K562 (cell line): ENCODE data around the gene OR2S2. TPM values are rescaled to one million over a fixed set of nuclear protein-coding genes. Genes with fewer than 3 reads are reported as not detected.
"Not testable (repeated sequence)": the region's sequence is repeated elsewhere in the genome, so short reads cannot be mapped to it uniquely, and the experiment has no call there.

Source experiments
- ATAC-seq: fragments of 200-7000 bp; cut with Tn5 transposase; 3 replicates; pipeline ENCODE4 v1.9.1; 2020; ENCODE audit warnings: moderate library complexity
- BruUV-seq: library from RNA; stranded (reverse); fragments of 400-500 nt; replicated peaks from 2 replicates; lab custom pipeline; 2021; lab: Mats Ljungman, UMichigan
- CTCF ChIA-PET: fragments of 300-600 bp; formaldehyde crosslinking; extraction: SDS; loops from one replicate; lab custom pipeline; 2021; ENCODE audit warnings: low intra/inter-chr PET ratio; lab: Yijun Ruan, JAX
- POLR2A ChIA-PET: fragments of 300-600, 350-650 bp; sonication (Branson Sonifier 250); formaldehyde crosslinking; extraction: SDS; loops from one replicate; lab custom pipeline; 2021; ENCODE audit warnings: antibody characterized with exemption, inconsistent platforms; lab: Yijun Ruan, JAX
- DNase-seq, 4 experiments: peaks; one replicate each; pipeline versions ENCODE4 v3.0.0 to v3.0.0-alpha.2; 2011 to 2018; ENCODE audit warnings: low spot score in 3 of 4, mixed read lengths in 3 of 4; ENCODE audit errors: extremely low read depth in 1 of 4
- FAIRE-seq: peaks from 2 replicates; lab custom pipeline; 2011; peaks lifted over from hg19 to GRCh38; lab: Jason Lieb, UNC
- H2AFZ ChIP-seq: 2 replicates; pipeline ENCODE4 v1.6.0; 2011; ENCODE audit warnings: low read depth, low read length, control low read depth, inconsistent platforms
- H3K27ac ChIP-seq: fragments of 200-600 bp; 3 replicates; pipeline ENCODE4 v1.8.0; 2011; ENCODE audit warnings: low read depth, mild to moderate bottlenecking, control low read depth, inconsistent platforms, low read length, moderate library complexity, mixed read lengths; ENCODE audit errors: extremely low read depth
- H3K27me3 ChIP-seq, 2 experiments: fragments of 300-600 bp in 1 of 2; 2 replicates in 1 of 2; 3 replicates in 1 of 2; pipeline versions ENCODE4 v1.6.0 to v1.8.0; 2011; ENCODE audit warnings: inconsistent platforms in 2 of 2, low read length in 2 of 2, mild to moderate bottlenecking in 1 of 2, mixed read lengths in 1 of 2, moderate library complexity in 1 of 2; ENCODE audit not compliant: control insufficient read depth in 2 of 2, insufficient read depth in 2 of 2
- H3K36me3 ChIP-seq: fragments of 300-600 bp; 3 replicates; pipeline ENCODE4 v1.8.0; 2011; ENCODE audit warnings: mild to moderate bottlenecking, low read length, inconsistent platforms; ENCODE audit not compliant: control insufficient read depth, insufficient read depth
- H3K4me1 ChIP-seq, 2 experiments: fragments of 200-600 bp in 1 of 2; replicated peaks in 1 of 2; 2 replicates in 1 of 2; 3 replicates in 1 of 2; pipeline versions ENCODE4 v1.5.1 to v1.8.0; 2011; ENCODE audit warnings: inconsistent platforms in 2 of 2, low read length in 2 of 2, mild to moderate bottlenecking in 1 of 2, mixed read lengths in 1 of 2, moderate library complexity in 1 of 2; ENCODE audit not compliant: control insufficient read depth in 2 of 2, insufficient read depth in 2 of 2
- H3K4me2 ChIP-seq: 2 replicates; pipeline ENCODE4 v1.6.1; 2011; ENCODE audit warnings: low read length, control low read depth, inconsistent platforms, mixed read lengths; ENCODE audit not compliant: insufficient read depth
- H3K4me3 ChIP-seq: fragments of 200-600 bp; sonication (generic), shearing (Covaris generic); 2 replicates; pipeline ENCODE4 v1.5.1; 2016; ENCODE audit warnings: control low read depth, inconsistent platforms
- H3K79me2 ChIP-seq: fragments of 200-600 bp; 3 replicates; pipeline ENCODE4 v1.8.0; 2011; ENCODE audit warnings: low read length, inconsistent platforms; ENCODE audit not compliant: control insufficient read depth, insufficient read depth
- H3K9ac ChIP-seq, 2 experiments: 2 replicates each; pipeline versions ENCODE4 v1.6.0 to v1.6.1; 2011; ENCODE audit warnings: low read depth in 2 of 2, low read length in 2 of 2, control low read depth in 1 of 2, inconsistent platforms in 1 of 2, mild to moderate bottlenecking in 1 of 2, mixed read lengths in 1 of 2; ENCODE audit not compliant: insufficient read depth in 1 of 2
- H3K9me1 ChIP-seq: one replicate; pipeline ENCODE4 v1.6.0; 2011; ENCODE audit warnings: inconsistent platforms, mild to moderate bottlenecking, low read length, moderate library complexity; ENCODE audit not compliant: control insufficient read depth, insufficient read depth
- H3K9me3 ChIP-seq: replicated peaks from 2 replicates; pipeline ENCODE4 v1.5.1; 2011; ENCODE audit warnings: low read depth, low read length, inconsistent platforms; ENCODE audit not compliant: control insufficient read depth, insufficient read depth
- H4K20me1 ChIP-seq: replicated peaks from 2 replicates; pipeline ENCODE4 v1.6.1; 2011; ENCODE audit warnings: low read length, inconsistent platforms, mixed read lengths; ENCODE audit not compliant: control insufficient read depth, insufficient read depth
- CEBPG ChIP-seq, 3 experiments: fragments of 200-800 bp in 1 of 3; sonication (Bioruptor generic) in 1 of 3; sonication (generic) in 1 of 3; formaldehyde crosslinking in 1 of 3; IDR thresholded peaks in 2 of 3; conservative IDR thresholded peaks in 1 of 3; 2 replicates each; pipeline versions ENCODE4 v1.6.1 to v1.8.0; 2016 to 2022; ENCODE audit warnings: missing compliant biosample characterization in 2 of 3, missing genetic modification characterization in 2 of 3, mild to moderate bottlenecking in 1 of 3, missing genetic modification reagents in 1 of 3
- TRIM24 ChIP-seq, 2 experiments: fragments of 450-650 bp; IDR thresholded peaks; 2 replicates each; pipeline ENCODE4 v1.6.1; 2016
- WGBS: fragments of 100-300 bp; shearing (Covaris generic); methylation state at CpG from one replicate; pipeline ENCODE4 v1.1.6; 2016; ENCODE audit warnings: low coverage, mixed read lengths; ENCODE audit not compliant: insufficient coverage; ENCODE audit errors: missing lambda C conversion rate; 5-methylcytosine and 5-hydroxymethylcytosine counted together
- in situ Hi-C: fragments of 300-500 bp; cut with MboI; formaldehyde crosslinking; loops from 4 replicates; pipeline ENCODE4 v1.15.0; 2018; ENCODE audit warnings: inconsistent platforms, mixed read lengths
- intact Hi-C: fragments of 100-400 bp; cut with micrococcal nuclease; formaldehyde crosslinking; loops from 2 replicates; pipeline ENCODE4 v1.14.2; 2022
- polyA plus RNA-seq, 8 experiments: library from polyadenylated mRNA; depleted of rRNA in 4 of 8; stranded (reverse) in 5 of 8; unstranded in 3 of 8; fragments of >200 nt; fragmentation: Nextera tagmentation in 2 of 8; fragmentation: Illumina TruSeq in 1 of 8; extraction: Ambion mirVana in 2 of 8; extraction: Trizol in 1 of 8; gene quantifications; 2 replicates each; pipeline versions ENCODE4 v1.2.1 to v1.2.3, GENCODE V29; 2011 to 2014; ENCODE audit warnings: inconsistent platforms in 1 of 8, missing spikeins in 1 of 8
- total RNA-seq, 7 experiments: library from RNA; depleted of rRNA in 6 of 7; stranded (reverse); fragments of >200 nt in 6 of 7; fragmentation: Illumina TruSeq in 2 of 7; extraction: Trizol in 2 of 7; gene quantifications; 2 replicates each; pipeline versions ENCODE4 v1.2.1 to v1.2.3, GENCODE V29; 2011 to 2021; ENCODE audit warnings: low replicate concordance in 1 of 7
- TF ChIP-seq, protein P1 (sequence below): fragments of 250-450 bp; sonication (Bioruptor Pico); IDR thresholded peaks from 2 replicates; pipeline ENCODE4 v1.5.0; 2021

The OR2S2 gene
- total and polyA plus RNA-seq, 9 of the 15 experiments (the other 6 are each of a cell fraction or from before 2014, with no cell fraction given) = not detected

DNA sequence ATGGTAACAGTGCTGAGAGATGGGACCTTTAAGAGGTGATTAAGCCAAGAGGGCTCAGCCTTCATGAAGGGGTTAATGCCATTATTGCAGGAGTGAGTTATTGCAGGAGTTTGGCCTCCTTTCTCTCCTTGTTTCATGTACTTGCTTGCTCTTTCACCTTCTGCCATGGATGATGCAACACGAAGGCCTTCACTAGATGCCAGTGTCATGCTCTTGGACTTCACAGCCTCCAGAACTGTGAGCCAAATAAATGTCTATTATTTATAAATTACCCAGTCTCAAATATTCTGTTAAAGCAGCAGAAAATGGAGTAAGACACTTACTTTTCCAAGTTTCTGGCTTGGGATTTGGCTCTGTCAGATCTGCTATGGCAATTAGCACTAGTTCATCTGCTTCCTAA, 40.4 kb upstream of the OR2S2 start:
- H3K4me3 ChIP-seq = no peak overlapping the region
- no peaks in the 10 kb centered on the region for H3K27me3 ChIP-seq
- CTCF ChIA-PET = no interaction called here
- no peaks in the 10 kb centered on the region for H3K4me1 ChIP-seq
- no TSS peak for BruUV-seq
- H3K9ac ChIP-seq = no peak overlapping the region
- ATAC-seq (no peak), DNase-seq (no peak), FAIRE-seq (no peak)
- H2AFZ ChIP-seq = no peak overlapping the region
- intact Hi-C loops (no loop called here), in situ Hi-C loops (no loop called here)
- H4K20me1 ChIP-seq = no peaks in the 10 kb centered on the region
- no peak overlapping the region for H3K27ac ChIP-seq
- POLR2A ChIA-PET = no interaction called here
- no peaks in the 10 kb centered on the region for H3K79me2 ChIP-seq
- H3K9me3 ChIP-seq = no peaks in the 10 kb centered on the region
- 0% methylated on average over 1 of the region's 1 CpG for WGBS
- H3K4me2 ChIP-seq = no peak overlapping the region
- H3K9me1 ChIP-seq = no peaks in the 10 kb centered on the region
- TF ChIP-seq TRIM24 (IDR thresholded peaks at IDR 0.05) (peak; percentile 30 to 35; a peak in 1 of 4 replicates), CEBPG (CRISPR knock-in tag; IDR thresholded peaks at IDR 0.05) (no peak), CEBPG (tag; conservative IDR thresholded peaks at IDR 0.05 in 1 of 2, IDR thresholded peaks at IDR 0.05 in 1 of 2) (0 out of 4 replicates have a peak, but pooled peaks of 1 of the 2 experiments have one; percentile 15)
- TF ChIP-seq, protein P1, sequence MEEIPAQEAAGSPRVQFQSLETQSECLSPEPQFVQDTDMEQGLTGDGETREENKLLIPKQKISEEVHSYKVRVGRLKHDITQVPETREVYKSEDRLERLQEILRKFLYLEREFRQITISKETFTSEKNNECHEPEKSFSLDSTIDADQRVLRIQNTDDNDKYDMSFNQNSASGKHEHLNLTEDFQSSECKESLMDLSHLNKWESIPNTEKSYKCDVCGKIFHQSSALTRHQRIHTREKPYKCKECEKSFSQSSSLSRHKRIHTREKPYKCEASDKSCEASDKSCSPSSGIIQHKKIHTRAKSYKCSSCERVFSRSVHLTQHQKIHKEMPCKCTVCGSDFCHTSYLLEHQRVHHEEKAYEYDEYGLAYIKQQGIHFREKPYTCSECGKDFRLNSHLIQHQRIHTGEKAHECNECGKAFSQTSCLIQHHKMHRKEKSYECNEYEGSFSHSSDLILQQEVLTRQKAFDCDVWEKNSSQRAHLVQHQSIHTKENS (CRISPR knock-in tag) = no peak
- H3K36me3 ChIP-seq = no peaks in the 10 kb centered on the region

DNA sequence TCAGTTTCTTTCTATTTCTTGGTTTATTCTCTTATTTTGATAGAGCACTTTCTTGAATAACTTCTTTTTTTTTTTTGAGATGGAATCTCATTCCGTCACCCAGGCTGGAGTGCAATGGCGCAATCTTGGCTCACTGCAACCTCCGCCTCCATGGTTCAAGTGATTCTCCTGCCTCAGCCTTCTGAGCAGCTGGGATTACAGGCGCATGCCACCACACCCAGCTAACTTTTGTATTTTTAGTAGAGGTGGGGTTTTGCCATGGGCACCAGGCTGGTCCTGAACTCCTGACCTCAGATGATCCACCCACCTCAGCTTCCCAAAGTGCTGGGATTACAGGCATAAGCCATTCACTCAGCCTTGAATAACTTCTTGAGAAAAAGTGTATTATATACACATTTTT, 39.1 kb upstream of the OR2S2 start:
- H3K9me3 ChIP-seq, H3K9me1 ChIP-seq, H3K4me1 ChIP-seq, H2AFZ ChIP-seq, H4K20me1 ChIP-seq, FAIRE-seq, H3K36me3 ChIP-seq, CTCF ChIA-PET, in situ Hi-C loops, H3K27me3 ChIP-seq, BruUV-seq, ATAC-seq, intact Hi-C loops, H3K27ac ChIP-seq, H3K4me3 ChIP-seq, H3K79me2 ChIP-seq, POLR2A ChIA-PET, H3K9ac ChIP-seq, DNase-seq, H3K4me2 ChIP-seq: not testable (repeated sequence)
- 13% methylated on average over 1 of the region's 4 CpGs for WGBS
